Measurements from ENCODE around the gene CCDC77. TPM values are rescaled to one million over a fixed set of nuclear protein-coding genes. Genes with fewer than 3 reads are reported as not detected.

CCDC77 gene
- total and polyA plus RNA-seq, 7 donors: 2.8 to 7.8 (median 3.9) TPM

GRCh38 chr12:461425-461824, 60.0 kb downstream of the CCDC77 start:
- TF ChIP-seq CTCF (IDR thresholded peaks at IDR 0.05): no peak
- Histone ChIP-seq H3K36me3 (ENCODE audit: insufficient read depth in 1 of 2, low read depth in 1 of 2) (no peaks in the 10 kb centered on the region), H3K4me3 (peak overlapping the region; percentile 69), H3K9me3 (no peaks in the 10 kb centered on the region), H3K27me3 (ENCODE audit: insufficient read depth in 3 of 3, low read length in 2 of 3) (peaks cover 0 to 22% (median 9%) of the 10 kb centered on the region in 3 donors), H3K27ac (no peak overlapping the region), H3K4me1 (peaks cover 12% of the 10 kb centered on the region)
- DNase-seq: no peak
- intact Hi-C loops (cut with DNase I): no loop called here
- WGBS, 3 donors: 73 to 75% (median 73%) methylated on average over 13 of the region's 13 CpGs
- no peak for ATAC-seq

- intact Hi-C loops (cut with DNase I): no loop called here
- H3K4me1 ChIP-seq: peaks cover 12% of the 10 kb centered on the region
- H3K4me3 ChIP-seq: no peak overlapping the region
- WGBS, 3 donors: 90% methylated on average over 6 of the region's 6 CpGs
- no peak for DNase-seq
- H3K27me3 ChIP-seq (ENCODE audit: insufficient read depth in 3 of 3, low read length in 2 of 3): peaks cover 0 to 22% (median 7%) of the 10 kb centered on the region in 3 donors
- TF ChIP-seq CTCF (IDR thresholded peaks at IDR 0.05): no peak
- no peak overlapping the region for H3K27ac ChIP-seq
- no peaks in the 10 kb centered on the region for H3K36me3 ChIP-seq (ENCODE audit: insufficient read depth in 1 of 2, low read depth in 1 of 2)
- no peak for ATAC-seq
- H3K9me3 ChIP-seq: no peaks in the 10 kb centered on the region
Measured at GRCh38 chr12:462936-463705, 61.7 kb downstream of the CCDC77 start.

- Histone ChIP-seq H3K27me3 (ENCODE audit: insufficient read depth in 3 of 3, low read length in 2 of 3) (peaks cover 0 to 9% (median 3%) of the 10 kb centered on the region in 3 donors), H3K4me3 (peak overlapping the region; percentile 30), H3K9me3 (no peaks in the 10 kb centered on the region), H3K27ac (peak overlapping the region; percentile 63), H3K4me1 (peaks cover 8% of the 10 kb centered on the region), H3K36me3 (ENCODE audit: insufficient read depth in 1 of 2, low read depth in 1 of 2) (no peaks in the 10 kb centered on the region)
- peak in 1 of 2 donors; percentile 52 for DNase-seq
- TF ChIP-seq CTCF (IDR thresholded peaks at IDR 0.05): no peak
- 32 to 40% (median 33%) methylated on average over 14 to 16 of the region's 16 CpGs for WGBS, 3 donors
- peak; percentile 75 to 90 (median 86) for ATAC-seq
- intact Hi-C loops (cut with DNase I): no loop called here
Measured at GRCh38 chr12:464484-465267, 63.2 kb downstream of the CCDC77 start.

- H3K36me3 ChIP-seq (ENCODE audit: insufficient read depth in 1 of 2, low read depth in 1 of 2): no peaks in the 10 kb centered on the region
- TF ChIP-seq CTCF (IDR thresholded peaks at IDR 0.05): no peak
- H3K4me1 ChIP-seq: peaks cover 13% of the 10 kb centered on the region
- WGBS, 3 donors: 77 to 81% (median 79%) methylated on average over 8 of the region's 8 CpGs
- no peaks in the 10 kb centered on the region for H3K9me3 ChIP-seq
- H3K27me3 ChIP-seq (ENCODE audit: insufficient read depth in 3 of 3, low read length in 2 of 3): peaks cover 0 to 3% (median 2%) of the 10 kb centered on the region in 3 donors
- ATAC-seq (no peak), DNase-seq (no peak)
- intact Hi-C loops (cut with DNase I): no loop called here
- H3K27ac ChIP-seq: no peak overlapping the region
- H3K4me3 ChIP-seq: no peak overlapping the region
Measured at GRCh38 chr12:466039-466438, 64.6 kb downstream of the CCDC77 start.

All from psoas muscle (tissue), 8 donors.